ENCODE data around the gene GXYLT2. TPM values are rescaled to one million over a fixed set of nuclear protein-coding genes. Genes with fewer than 3 reads are reported as not detected.

GXYLT2 gene
- total and polyA plus RNA-seq, 10 of the 15 experiments (the other 5 are each of a cell fraction or from before 2014, with no cell fraction given) = 0.27 to 2.6 (median 0.78) TPM

- in situ Hi-C loops (cut with MboI) (no loop called here), intact Hi-C loops (cut with micrococcal nuclease; ENCODE audit: unreplicated experiment) (no loop called here)
- POLR2A ChIA-PET = no interaction called here
- SMC1A ChIA-PET (ENCODE audit: uncharacterized antibody, unreplicated experiment) = no interaction called here
- TF ChIP-seq TARDBP (IDR thresholded peaks at IDR 0.05; ENCODE audit: borderline replicate concordance) (no peak), SUZ12 (IDR thresholded peaks at IDR 0.05; ENCODE audit: unreplicated experiment) (no peak), POLR2AphosphoS2 (IDR thresholded peaks at IDR 0.05; ENCODE audit: low read depth, low read length) (no peak), SRF (IDR thresholded peaks at IDR 0.05; ENCODE audit: low read depth in 2 of 2, low read length in 2 of 2) (no peak), HSF1 (IDR thresholded peaks at IDR 0.05; ENCODE audit: low read depth, low read length) (no peak), WRNIP1 (IDR thresholded peaks at IDR 0.05; ENCODE audit: borderline replicate concordance, low read depth, low read length) (no peak), NBN (IDR thresholded peaks at IDR 0.05) (no peak), FOXM1 (IDR thresholded peaks at IDR 0.05; ENCODE audit: low read depth, low read length) (no peak), SREBF2 (IDR thresholded peaks at IDR 0.05; ENCODE audit: low read length) (no peak), TAF1 (IDR thresholded peaks at IDR 0.05; ENCODE audit: borderline replicate concordance, low read depth, low read length) (no peak), DPF2 (IDR thresholded peaks at IDR 0.05) (no peak)
- Histone ChIP-seq H3K4me2 (ENCODE audit: control insufficient read depth, insufficient read depth) (no peak overlapping the region), H3K4me1 (ENCODE audit: control insufficient read depth, insufficient read depth, low read length) (peaks cover 7% of the 10 kb centered on the region), H4K20me1 (ENCODE audit: control insufficient read depth, insufficient read depth) (no peaks in the 10 kb centered on the region), H3K36me3 (ENCODE audit: control insufficient read depth in 2 of 2, insufficient read depth in 2 of 2, low read length in 1 of 2) (no peaks in the 10 kb centered on the region), H2AFZ (ENCODE audit: control insufficient read depth, low read depth, low read length) (no peak overlapping the region), H3K27me3 (replicated peaks in 1 of 2; ENCODE audit: control insufficient read depth in 2 of 2, insufficient read depth in 2 of 2, low read length in 1 of 2) (no peaks in the 10 kb centered on the region), H3K9me3 (replicated peaks; ENCODE audit: control insufficient read depth, insufficient read depth, low read length) (no peaks in the 10 kb centered on the region), H3K9ac (ENCODE audit: control insufficient read depth, insufficient read depth, low read length) (no peak overlapping the region), H3K27ac (ENCODE audit: control insufficient read depth, insufficient read depth) (no peak overlapping the region), H3K4me3 (no peak overlapping the region), H3K79me2 (ENCODE audit: control insufficient read depth, insufficient read depth, low read length) (no peaks in the 10 kb centered on the region)
- no peak for DNase-seq (ENCODE audit: low read depth, low spot score)
- FAIRE-seq = no peak
- CTCF ChIA-PET = no interaction called here
- no peak for ATAC-seq
- BruUV-seq (replicated peaks) = no TSS peak
- RAD21 ChIA-PET (ENCODE audit: unreplicated experiment) = no interaction called here
Observed at GRCh38 chr3:72962317-72962716, 74.5 kb downstream of the GXYLT2 start.

All from GM12878 (cell line).